ENCODE data around the gene SPRED1.
"Not testable (repeated sequence)": the region's sequence is repeated elsewhere in the genome, so short reads cannot be mapped to it uniquely, and the experiment has no call there.

Gene SPRED1

DNA sequence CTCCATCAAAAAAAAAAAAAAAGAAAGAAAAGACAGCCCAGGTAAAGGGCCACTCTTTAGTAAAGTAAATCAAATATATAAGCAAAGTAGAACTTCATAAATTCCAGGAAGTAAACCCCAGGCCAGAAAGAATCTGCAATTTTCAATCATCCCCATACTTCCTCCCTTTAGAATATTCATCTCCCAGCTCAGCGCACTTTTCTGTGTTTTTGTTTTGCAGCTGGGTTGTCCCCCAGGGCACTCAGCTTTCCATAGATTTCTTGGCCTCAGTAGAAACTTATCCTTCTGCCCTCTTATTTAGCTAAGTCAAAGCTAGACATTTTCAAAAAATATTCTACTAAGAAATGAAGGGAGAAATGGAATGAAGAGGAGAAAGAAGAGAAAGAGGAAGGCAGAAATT, 24.0 kb upstream of the SPRED1 start:
- TF ChIP-seq, protein P1, sequence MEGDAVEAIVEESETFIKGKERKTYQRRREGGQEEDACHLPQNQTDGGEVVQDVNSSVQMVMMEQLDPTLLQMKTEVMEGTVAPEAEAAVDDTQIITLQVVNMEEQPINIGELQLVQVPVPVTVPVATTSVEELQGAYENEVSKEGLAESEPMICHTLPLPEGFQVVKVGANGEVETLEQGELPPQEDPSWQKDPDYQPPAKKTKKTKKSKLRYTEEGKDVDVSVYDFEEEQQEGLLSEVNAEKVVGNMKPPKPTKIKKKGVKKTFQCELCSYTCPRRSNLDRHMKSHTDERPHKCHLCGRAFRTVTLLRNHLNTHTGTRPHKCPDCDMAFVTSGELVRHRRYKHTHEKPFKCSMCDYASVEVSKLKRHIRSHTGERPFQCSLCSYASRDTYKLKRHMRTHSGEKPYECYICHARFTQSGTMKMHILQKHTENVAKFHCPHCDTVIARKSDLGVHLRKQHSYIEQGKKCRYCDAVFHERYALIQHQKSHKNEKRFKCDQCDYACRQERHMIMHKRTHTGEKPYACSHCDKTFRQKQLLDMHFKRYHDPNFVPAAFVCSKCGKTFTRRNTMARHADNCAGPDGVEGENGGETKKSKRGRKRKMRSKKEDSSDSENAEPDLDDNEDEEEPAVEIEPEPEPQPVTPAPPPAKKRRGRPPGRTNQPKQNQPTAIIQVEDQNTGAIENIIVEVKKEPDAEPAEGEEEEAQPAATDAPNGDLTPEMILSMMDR (IDR thresholded peaks at IDR 0.05; ENCODE audit: low read depth, low read length, missing control alignments), result no peak
- no peak for DNase-seq (ENCODE audit: low read depth)
- in situ Hi-C loops (cut with HindIII; ENCODE audit: low sequenced_read_pairs), result no loop called here
- H3K4me3 ChIP-seq (ENCODE audit: low read depth, low read length), result no peak overlapping the region

DNA sequence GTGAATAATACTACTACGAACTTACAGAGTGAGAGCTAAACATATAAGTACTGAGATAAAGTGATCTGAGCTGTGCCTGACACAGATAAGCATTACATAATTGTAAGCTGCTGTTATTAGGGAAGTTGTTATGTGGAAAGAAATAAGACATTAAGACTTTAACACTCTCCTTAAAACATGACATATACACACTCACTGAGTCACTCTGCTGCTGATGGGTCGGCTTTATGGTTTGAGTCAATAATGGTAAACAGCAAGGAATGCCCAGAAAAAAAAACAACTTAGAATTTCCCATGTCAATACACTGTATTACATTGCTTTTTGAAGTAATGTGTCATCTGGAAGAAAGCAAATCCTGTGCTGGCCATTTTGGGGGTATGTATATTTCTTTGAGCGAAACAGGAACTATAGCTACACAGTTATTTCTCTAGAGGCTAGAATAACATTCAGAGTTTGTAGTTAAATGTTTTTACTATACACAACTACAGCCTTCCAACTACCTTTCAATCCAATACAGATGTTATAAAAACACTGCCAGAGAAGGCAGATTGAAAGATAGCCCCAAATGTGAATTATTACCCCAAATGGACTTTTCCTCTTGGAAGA, 22.8 kb upstream of the SPRED1 start:
- TF ChIP-seq, protein P1 (IDR thresholded peaks at IDR 0.05; ENCODE audit: low read depth, low read length, missing control alignments), result no peak
- DNase-seq (ENCODE audit: low read depth), result no peak
- H3K4me3 ChIP-seq (ENCODE audit: low read depth, low read length), result no peak overlapping the region
- in situ Hi-C loops (cut with HindIII; ENCODE audit: low sequenced_read_pairs), result no loop called here

DNA sequence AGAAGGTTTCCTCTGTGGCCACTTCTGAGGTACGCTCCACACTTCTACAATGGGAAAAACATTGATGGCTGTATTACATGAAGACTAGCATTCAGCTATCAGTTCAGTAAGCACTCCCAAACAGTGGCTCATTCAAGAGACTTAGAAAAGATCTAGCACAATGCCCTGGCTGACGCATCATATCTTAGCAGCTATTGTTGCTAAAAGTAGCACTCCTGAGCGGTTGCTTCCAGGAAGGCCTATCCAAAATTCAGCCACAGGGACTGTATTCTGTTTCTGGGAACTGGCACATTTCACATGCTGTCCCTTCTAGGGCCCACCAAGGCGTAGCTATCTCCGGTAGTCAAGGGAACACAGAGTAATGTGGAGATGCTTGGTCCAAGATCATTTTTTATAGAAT, 21.2 kb upstream of the SPRED1 start:
- in situ Hi-C loops (cut with HindIII; ENCODE audit: low sequenced_read_pairs), result no loop called here
- H3K4me3 ChIP-seq (ENCODE audit: low read depth, low read length), result no peak overlapping the region
- DNase-seq (ENCODE audit: low read depth), result no peak
- TF ChIP-seq, protein P1 (IDR thresholded peaks at IDR 0.05; ENCODE audit: low read depth, low read length, missing control alignments), result no peak

DNA sequence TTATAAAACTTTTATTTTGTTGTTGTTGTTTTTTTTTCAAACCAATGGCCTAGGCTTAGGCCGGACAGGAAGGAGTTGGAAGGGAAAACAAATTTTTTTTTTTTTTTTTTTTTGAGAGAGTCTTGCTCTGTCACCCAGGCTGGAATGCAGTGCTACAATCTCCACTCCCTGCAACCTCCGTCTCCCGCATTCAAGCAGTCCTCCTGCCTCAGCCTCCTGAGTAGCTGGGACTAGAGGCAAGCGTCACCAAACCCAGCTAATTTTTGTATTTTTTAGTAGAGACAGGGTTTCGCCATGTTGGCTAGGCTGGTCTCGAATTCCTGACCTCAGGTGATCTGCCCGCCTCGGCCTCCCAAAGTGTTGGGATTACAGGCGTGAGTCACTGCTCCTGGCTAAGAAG, 15.6 kb upstream of the SPRED1 start:
- DNase-seq (ENCODE audit: low read depth); in situ Hi-C loops (cut with HindIII; ENCODE audit: low sequenced_read_pairs); H3K4me3 ChIP-seq (ENCODE audit: low read depth, low read length): not testable (repeated sequence)

DNA sequence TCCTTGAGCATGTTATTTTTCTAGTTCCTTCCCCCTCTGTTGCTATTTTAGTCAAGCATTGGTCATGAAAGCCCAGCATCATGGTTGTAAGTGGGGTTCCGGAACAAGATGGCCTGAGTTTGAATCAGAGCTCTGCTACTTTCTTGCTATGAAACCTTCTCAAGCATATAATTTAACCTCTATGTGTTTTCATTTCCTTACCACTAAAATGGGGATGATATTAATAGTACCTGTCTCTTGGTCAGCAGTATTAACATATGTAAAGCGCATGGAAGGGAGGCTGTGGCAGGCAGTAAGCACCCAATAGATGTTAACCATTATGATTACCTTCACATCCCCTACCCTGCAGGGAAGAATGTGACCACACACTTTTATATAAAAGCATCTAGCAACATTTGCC, 14.3 kb upstream of the SPRED1 start:
- H3K4me3 ChIP-seq (ENCODE audit: low read depth, low read length), result no peak overlapping the region
- TF ChIP-seq, protein P1 (IDR thresholded peaks at IDR 0.05; ENCODE audit: low read depth, low read length, missing control alignments), result no peak
- DNase-seq (ENCODE audit: low read depth), result no peak
- in situ Hi-C loops (cut with HindIII; ENCODE audit: low sequenced_read_pairs), result no loop called here

DNA sequence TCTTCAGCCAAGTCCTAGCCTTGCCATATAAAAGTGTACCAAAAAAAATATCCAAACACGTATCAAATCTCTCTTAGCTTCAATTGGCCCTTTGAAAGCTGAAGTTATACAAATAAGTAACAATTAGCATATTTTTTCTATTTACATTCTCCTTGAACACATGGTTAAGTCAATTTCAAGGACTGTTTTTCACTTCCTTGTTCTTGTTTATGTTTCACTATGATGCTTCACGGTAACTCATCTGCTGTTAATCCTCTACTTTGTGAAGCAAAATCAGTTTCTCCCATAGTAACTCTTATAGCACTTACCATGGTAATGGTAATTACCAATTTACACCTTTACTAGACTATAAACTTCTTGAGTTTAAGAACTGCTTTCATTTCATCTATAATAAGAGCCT, 10.6 kb upstream of the SPRED1 start:
- in situ Hi-C loops (cut with HindIII; ENCODE audit: low sequenced_read_pairs), result no loop called here
- TF ChIP-seq, protein P1 (IDR thresholded peaks at IDR 0.05; ENCODE audit: low read depth, low read length, missing control alignments), result no peak
- H3K4me3 ChIP-seq (ENCODE audit: low read depth, low read length), result no peak overlapping the region
- DNase-seq (ENCODE audit: low read depth), result no peak

DNA sequence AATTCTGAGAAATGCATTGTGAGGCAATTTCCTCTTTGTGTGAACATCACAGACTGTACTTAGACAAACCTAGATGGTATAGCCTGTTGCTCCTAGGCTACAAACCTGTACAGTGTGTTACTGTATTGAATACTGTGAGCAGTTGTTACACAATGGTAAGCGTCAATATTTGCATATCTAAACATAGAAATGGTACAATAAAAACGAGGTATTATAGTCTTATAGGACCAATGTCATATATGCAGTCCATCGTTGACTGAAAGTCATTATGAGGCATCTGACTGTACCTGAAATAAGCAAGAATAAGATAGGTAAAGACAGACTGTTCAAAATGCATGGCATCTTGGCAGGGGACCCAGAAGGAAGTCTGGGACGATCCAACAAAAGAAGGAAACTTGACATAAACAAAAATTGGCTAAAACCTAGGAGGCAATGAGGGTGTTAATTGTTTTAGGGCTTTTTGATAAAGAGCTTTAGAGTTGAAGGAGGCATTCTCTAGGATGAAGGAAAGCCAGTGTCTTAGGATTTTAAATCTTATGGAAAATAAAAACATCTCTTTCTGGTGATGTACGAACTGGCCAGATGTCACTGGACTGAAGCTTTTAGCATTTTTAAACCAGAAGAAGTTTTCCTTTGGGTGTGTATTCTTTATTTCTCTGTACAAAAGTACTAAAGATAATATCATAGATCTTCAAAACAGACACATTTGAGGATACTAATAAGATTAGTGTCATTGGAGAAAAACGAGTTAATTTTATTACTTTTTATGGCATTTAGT, 9.2 kb upstream of the SPRED1 start:
- H3K4me3 ChIP-seq (ENCODE audit: low read depth, low read length), result no peak overlapping the region
- in situ Hi-C loops (cut with HindIII; ENCODE audit: low sequenced_read_pairs), result no loop called here
- TF ChIP-seq, protein P1 (IDR thresholded peaks at IDR 0.05; ENCODE audit: low read depth, low read length, missing control alignments), result no peak
- DNase-seq (ENCODE audit: low read depth), result no peak

Data from astrocyte of the cerebellum (primary cell).